ENCODE data around the gene LRRC55. TPM values are rescaled to one million over a fixed set of nuclear protein-coding genes. Genes with fewer than 3 reads are reported as not detected.

LRRC55 gene
- total RNA-seq, 1 donor from 2014 or later: 0.16 TPM

- Histone ChIP-seq H3K36me3 (no peaks in the 10 kb centered on the region), H3K27me3 (ENCODE audit: low read depth) (peaks cover 10% of the 10 kb centered on the region), H3K27ac (replicated peaks) (no peak overlapping the region), H3K9me3 (replicated peaks) (no peaks in the 10 kb centered on the region), H3K4me3 (no peak overlapping the region), H3K4me1 (peaks cover 7% of the 10 kb centered on the region)
- intact Hi-C loops (cut with micrococcal nuclease): no loop called here
- TF ChIP-seq, protein P1, sequence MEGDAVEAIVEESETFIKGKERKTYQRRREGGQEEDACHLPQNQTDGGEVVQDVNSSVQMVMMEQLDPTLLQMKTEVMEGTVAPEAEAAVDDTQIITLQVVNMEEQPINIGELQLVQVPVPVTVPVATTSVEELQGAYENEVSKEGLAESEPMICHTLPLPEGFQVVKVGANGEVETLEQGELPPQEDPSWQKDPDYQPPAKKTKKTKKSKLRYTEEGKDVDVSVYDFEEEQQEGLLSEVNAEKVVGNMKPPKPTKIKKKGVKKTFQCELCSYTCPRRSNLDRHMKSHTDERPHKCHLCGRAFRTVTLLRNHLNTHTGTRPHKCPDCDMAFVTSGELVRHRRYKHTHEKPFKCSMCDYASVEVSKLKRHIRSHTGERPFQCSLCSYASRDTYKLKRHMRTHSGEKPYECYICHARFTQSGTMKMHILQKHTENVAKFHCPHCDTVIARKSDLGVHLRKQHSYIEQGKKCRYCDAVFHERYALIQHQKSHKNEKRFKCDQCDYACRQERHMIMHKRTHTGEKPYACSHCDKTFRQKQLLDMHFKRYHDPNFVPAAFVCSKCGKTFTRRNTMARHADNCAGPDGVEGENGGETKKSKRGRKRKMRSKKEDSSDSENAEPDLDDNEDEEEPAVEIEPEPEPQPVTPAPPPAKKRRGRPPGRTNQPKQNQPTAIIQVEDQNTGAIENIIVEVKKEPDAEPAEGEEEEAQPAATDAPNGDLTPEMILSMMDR (IDR thresholded peaks at IDR 0.05; ENCODE audit: borderline replicate concordance): no peak
- DNase-seq: no peak
These were observed 21.1 kb upstream of the LRRC55 start for GRCh38 chr11:57160665-57161064.

DNA sequence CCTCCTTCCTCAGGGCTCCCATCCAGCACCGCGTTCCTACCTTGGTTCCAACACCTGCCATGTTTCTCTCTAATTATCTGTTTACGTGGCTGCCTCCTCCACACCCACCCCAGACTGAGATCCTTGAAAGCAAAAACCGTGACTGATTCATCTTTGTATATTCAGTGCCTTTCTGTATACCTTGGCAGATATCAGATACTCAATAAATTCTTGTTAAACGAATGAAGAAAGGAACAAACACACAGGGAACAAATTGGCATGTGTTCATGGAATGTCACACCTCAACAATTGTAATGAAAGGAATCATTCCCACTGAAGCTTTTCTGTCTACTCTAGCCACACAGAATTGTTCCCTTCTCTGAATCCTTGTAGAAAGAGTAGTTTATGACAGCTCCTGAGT is 20.4 kb upstream of the LRRC55 start:
- peaks cover 7% of the 10 kb centered on the region for H3K4me1 ChIP-seq
- H3K4me3 ChIP-seq: no peak overlapping the region
- no peak for DNase-seq
- H3K27ac ChIP-seq (replicated peaks): no peak overlapping the region
- intact Hi-C loops (cut with micrococcal nuclease): no loop called here
- no peaks in the 10 kb centered on the region for H3K36me3 ChIP-seq
- H3K27me3 ChIP-seq (ENCODE audit: low read depth): peaks cover 10% of the 10 kb centered on the region
- no peaks in the 10 kb centered on the region for H3K9me3 ChIP-seq (replicated peaks)
- TF ChIP-seq, protein P1 (IDR thresholded peaks at IDR 0.05; ENCODE audit: borderline replicate concordance): no peak

DNA sequence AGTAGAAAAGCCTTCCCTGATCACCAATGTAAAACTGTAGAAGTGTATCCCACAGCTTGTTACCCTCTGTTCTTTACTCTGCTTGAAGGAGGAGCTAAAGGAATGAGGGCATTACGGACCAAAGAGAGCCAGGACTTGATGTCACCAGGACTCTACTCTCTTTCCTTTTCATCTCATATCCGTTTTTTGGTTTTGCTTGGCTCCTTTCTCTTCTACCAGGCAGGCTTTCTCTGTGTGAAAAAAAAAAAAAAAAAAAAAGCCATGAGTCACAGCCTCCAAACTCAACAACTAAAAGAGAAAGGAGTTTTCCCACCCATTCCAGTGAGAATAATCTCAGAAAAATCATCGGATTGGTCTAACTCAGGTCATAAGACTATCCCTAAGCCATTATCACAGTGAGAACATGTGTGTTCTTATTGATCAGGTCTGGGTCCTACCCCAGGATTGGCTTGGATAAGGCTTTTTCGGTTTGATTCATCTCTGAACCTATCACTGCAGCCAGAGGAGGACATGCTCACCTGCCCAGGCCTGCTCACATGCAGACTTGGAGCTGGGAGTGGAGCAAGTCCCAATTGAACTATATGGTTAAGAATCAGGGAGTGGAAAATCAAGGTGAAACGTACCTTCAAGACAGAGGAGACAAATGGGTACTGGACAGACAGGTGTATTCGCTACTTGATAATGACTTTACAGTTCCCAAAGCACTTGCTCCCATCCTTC is 19.4 kb upstream of the LRRC55 start:
- TF ChIP-seq, protein P1 (IDR thresholded peaks at IDR 0.05; ENCODE audit: borderline replicate concordance): no peak
- H3K9me3 ChIP-seq (replicated peaks): no peaks in the 10 kb centered on the region
- H3K27me3 ChIP-seq (ENCODE audit: low read depth): peaks cover 4% of the 10 kb centered on the region
- no peaks in the 10 kb centered on the region for H3K36me3 ChIP-seq
- no peak overlapping the region for H3K27ac ChIP-seq (replicated peaks)
- no peak overlapping the region for H3K4me3 ChIP-seq
- no peak for DNase-seq
- intact Hi-C loops (cut with micrococcal nuclease): no loop called here
- peaks cover 7% of the 10 kb centered on the region for H3K4me1 ChIP-seq

DNA sequence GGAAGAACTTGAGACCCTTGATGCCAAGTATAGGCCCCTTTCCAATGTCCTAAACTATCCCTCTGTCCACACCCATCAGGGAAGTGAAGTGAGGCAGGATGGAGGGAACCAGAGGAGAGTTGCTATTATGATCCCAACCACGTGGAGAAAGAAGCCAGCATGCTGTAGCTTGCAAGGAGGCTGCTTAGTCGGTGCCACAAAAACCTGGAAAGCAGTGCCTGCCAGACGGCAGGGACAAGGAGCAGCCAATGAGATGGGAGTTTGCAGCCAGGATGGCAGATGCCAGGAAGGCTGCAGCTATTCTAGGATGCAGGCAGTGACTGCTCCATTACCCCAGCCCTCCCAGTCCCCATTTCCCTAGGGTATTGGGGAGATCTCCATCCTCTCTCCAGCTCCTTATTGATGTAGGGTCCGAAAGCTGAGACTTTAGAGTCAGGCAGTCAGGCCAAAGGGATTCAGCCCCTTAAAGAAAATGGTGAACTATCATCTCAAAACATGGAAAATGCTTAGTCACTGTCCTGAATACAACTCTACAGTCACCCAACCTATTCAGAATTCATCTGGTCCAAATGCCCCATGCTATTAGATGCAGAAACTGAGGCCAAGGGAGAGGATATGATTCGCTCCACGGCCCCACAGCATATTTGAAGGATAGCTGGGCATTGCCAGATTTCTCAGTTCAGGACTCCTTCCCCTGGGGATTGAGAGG is 18.4 kb upstream of the LRRC55 start:
- no peaks in the 10 kb centered on the region for H3K9me3 ChIP-seq (replicated peaks)
- H3K27me3 ChIP-seq (ENCODE audit: low read depth): no peaks in the 10 kb centered on the region
- intact Hi-C loops (cut with micrococcal nuclease): no loop called here
- H3K36me3 ChIP-seq: no peaks in the 10 kb centered on the region
- no peak overlapping the region for H3K4me3 ChIP-seq
- DNase-seq: no peak
- no peak overlapping the region for H3K27ac ChIP-seq (replicated peaks)
- H3K4me1 ChIP-seq: peaks cover 7% of the 10 kb centered on the region
- TF ChIP-seq, protein P1 (IDR thresholded peaks at IDR 0.05; ENCODE audit: borderline replicate concordance): no peak

GRCh38 chr11:57164317-57164716 is 17.4 kb upstream of the LRRC55 start:
- intact Hi-C loops (cut with micrococcal nuclease): no loop called here
- no peaks in the 10 kb centered on the region for H3K9me3 ChIP-seq (replicated peaks)
- peaks cover 7% of the 10 kb centered on the region for H3K4me1 ChIP-seq
- no peaks in the 10 kb centered on the region for H3K27me3 ChIP-seq (ENCODE audit: low read depth)
- no peaks in the 10 kb centered on the region for H3K36me3 ChIP-seq
- H3K4me3 ChIP-seq: no peak overlapping the region
- no peak for DNase-seq
- H3K27ac ChIP-seq (replicated peaks): no peak overlapping the region
- TF ChIP-seq, protein P1 (IDR thresholded peaks at IDR 0.05; ENCODE audit: borderline replicate concordance): no peak

Measured in left ventricle myocardium inferior (tissue), 1 donor.